ENCODE measurements around the gene PRR35.

DNA sequence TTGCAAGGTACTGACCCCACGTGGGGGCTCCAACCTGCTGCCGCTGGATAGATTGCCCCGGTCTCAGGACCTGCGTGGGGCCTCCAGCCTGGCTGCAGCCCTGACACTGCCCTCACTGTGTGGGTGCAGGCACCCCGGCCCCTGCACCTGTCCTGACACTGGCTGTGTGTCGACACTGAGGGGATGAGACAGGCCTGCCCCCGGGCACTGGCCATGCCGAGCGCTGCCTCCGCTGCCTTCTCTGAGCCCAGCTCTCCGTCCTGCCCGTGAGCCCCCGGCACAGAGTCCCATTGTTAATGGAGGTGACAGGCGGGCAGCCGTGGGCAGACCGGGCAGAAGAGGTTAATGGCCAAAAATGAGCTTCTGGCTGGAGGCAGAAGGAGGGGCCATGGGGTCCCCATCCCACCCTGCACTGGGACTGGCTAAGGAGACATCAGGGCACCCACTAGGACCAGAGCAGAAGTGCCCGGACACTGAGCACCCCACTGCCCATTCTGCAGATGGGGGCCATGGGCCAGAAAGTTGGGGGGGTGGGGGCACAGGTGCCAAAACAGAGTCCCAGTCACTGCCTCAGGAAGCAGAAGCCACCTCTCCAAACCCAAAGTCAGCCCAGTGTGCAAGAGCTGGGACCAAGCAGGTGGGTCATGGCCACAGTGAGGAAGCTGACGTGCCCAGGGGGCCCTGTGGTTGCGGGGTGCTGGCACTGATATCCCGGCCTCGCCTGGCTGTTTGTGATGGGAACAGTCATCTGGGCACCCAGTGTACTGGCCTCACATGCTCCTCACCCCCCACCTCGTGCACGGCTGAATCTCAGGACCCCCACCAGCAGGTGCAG, 2.5 kb upstream of the PRR35 start:
- TF ChIP-seq, protein P1, sequence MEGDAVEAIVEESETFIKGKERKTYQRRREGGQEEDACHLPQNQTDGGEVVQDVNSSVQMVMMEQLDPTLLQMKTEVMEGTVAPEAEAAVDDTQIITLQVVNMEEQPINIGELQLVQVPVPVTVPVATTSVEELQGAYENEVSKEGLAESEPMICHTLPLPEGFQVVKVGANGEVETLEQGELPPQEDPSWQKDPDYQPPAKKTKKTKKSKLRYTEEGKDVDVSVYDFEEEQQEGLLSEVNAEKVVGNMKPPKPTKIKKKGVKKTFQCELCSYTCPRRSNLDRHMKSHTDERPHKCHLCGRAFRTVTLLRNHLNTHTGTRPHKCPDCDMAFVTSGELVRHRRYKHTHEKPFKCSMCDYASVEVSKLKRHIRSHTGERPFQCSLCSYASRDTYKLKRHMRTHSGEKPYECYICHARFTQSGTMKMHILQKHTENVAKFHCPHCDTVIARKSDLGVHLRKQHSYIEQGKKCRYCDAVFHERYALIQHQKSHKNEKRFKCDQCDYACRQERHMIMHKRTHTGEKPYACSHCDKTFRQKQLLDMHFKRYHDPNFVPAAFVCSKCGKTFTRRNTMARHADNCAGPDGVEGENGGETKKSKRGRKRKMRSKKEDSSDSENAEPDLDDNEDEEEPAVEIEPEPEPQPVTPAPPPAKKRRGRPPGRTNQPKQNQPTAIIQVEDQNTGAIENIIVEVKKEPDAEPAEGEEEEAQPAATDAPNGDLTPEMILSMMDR (conservative IDR thresholded peaks at IDR 0.05; ENCODE audit: low read depth, low read length) = no peak
- no peak for TF ChIP-seq POLR2A (IDR thresholded peaks at IDR 0.05; ENCODE audit: low read depth, low read length)
- TF ChIP-seq, protein P2, sequence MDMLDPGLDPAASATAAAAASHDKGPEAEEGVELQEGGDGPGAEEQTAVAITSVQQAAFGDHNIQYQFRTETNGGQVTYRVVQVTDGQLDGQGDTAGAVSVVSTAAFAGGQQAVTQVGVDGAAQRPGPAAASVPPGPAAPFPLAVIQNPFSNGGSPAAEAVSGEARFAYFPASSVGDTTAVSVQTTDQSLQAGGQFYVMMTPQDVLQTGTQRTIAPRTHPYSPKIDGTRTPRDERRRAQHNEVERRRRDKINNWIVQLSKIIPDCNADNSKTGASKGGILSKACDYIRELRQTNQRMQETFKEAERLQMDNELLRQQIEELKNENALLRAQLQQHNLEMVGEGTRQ (IDR thresholded peaks at IDR 0.05; ENCODE audit: low read depth, low read length) = no peak
- TF ChIP-seq, protein P3, sequence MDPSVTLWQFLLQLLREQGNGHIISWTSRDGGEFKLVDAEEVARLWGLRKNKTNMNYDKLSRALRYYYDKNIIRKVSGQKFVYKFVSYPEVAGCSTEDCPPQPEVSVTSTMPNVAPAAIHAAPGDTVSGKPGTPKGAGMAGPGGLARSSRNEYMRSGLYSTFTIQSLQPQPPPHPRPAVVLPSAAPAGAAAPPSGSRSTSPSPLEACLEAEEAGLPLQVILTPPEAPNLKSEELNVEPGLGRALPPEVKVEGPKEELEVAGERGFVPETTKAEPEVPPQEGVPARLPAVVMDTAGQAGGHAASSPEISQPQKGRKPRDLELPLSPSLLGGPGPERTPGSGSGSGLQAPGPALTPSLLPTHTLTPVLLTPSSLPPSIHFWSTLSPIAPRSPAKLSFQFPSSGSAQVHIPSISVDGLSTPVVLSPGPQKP (IDR thresholded peaks at IDR 0.05; ENCODE audit: borderline replicate concordance, low read depth, low read length) = no peak
- no peak for TF ChIP-seq RFX5 (IDR thresholded peaks at IDR 0.05; ENCODE audit: low read depth, low read length)
- no peak for TF ChIP-seq CEBPB (IDR thresholded peaks at IDR 0.05; ENCODE audit: low read depth, low read length)
- no peak for TF ChIP-seq MAZ (IDR thresholded peaks at IDR 0.05; ENCODE audit: borderline replicate concordance, low read depth, low read length)
- no peak for TF ChIP-seq SMC3 (IDR thresholded peaks at IDR 0.05; ENCODE audit: low read depth, low read length)
- no peak for TF ChIP-seq BHLHE40 (IDR thresholded peaks at IDR 0.05; ENCODE audit: low read depth, low read length)
- TF ChIP-seq RCOR1 (IDR thresholded peaks at IDR 0.05; ENCODE audit: insufficient replicate concordance, low read length) = no peak
- no peak for TF ChIP-seq FOS (IDR thresholded peaks at IDR 0.05; ENCODE audit: low read depth, low read length)
- no peak for TF ChIP-seq MAFK (IDR thresholded peaks at IDR 0.05; ENCODE audit: low read depth, low read length)
